Measurements from ENCODE around the gene ADAMTS15.
A peak's percentile ranks its signal among the peaks of the same experiment; 100 is the strongest.

The ADAMTS15 gene

DNA sequence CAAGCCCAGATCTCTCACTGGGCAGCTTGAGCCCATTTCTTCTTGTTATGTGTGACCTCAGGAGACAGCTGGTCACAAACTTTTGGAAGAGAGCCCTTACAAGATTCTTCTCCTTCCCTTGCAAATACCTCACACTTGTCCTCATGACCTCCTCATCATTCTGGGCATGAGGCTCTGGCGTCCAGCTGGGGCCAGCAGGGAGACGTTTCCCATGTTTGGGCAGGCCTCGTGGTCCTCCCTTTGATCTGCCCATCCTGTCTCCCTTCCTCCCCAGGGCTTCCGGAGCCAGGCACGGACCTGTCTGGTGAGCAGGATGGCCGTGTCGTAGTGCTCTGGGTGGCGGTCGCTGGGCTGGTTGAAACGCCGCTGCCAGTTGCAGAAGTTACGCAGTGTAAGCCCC lies 29.7 kb upstream of the ADAMTS15 start:
- DNase-seq (ENCODE audit: low spot score), result peak; percentile 71

GRCh38 chr11:130420478-130421198 lies 27.8 kb upstream of the ADAMTS15 start:
- no peak for DNase-seq (ENCODE audit: low spot score)

GRCh38 chr11:130421199-130421585 lies 27.3 kb upstream of the ADAMTS15 start:
- DNase-seq (ENCODE audit: low spot score), result no peak

GRCh38 chr11:130421697-130422096 lies 26.7 kb upstream of the ADAMTS15 start:
- DNase-seq (ENCODE audit: low spot score), result no peak

- no peak for DNase-seq (ENCODE audit: low spot score)
Measured at GRCh38 chr11:130422251-130422995, 26.0 kb upstream of the ADAMTS15 start.

DNA sequence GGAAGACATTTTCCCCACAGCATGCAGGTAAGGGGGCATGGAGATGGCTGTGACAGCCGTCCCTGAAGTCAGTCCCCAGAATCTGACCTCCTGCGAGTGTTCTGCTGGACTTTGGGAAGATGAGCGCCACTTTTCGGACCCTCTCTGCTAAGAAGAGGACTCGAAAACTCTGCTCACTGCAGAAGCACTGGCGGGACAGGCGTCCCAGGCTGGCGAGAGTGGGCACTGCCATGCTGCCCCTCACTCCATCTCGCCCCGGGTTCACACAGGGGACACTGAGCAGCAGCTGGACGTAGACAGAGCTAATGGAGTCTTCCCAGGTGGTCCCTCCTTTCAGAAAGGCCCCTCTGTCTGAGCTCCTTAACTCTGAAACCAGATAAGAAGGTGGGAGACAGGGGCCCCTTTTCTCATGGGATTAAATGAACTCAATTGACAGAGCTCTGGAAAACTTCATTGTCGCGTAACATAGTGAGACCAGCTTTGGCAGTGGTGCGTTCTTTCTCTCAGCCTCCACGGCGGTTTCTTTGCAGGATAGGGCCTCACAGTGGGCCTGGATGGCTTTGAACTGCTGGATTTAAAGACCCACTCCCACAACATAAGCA lies 24.8 kb upstream of the ADAMTS15 start:
- no peak for DNase-seq (ENCODE audit: low spot score)

DNA sequence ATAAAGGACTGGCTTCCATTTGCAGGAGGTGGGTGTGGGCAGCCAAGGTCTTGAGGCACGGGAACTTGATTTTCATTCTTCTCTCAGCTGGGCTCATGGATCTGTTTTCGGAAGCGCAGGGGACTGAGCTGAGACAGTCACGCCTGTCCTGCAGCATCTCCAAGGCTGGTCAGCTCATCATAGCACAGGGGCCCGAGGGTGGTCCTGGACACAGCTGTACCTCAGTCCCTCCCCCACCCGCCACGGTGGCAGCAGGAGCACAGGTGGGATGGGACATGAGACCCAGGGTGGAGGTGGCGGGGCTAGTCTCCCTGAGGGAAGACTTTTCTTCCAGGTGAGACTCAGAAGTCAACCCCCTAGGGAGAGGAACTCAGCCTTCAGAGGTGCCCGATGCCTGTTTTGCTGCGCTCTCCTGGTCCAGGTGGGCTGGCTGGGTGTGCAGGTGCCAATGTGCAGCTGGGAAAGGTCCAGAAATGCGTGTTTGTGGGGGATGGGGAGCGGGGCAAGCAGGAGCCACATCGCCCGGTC lies 23.8 kb upstream of the ADAMTS15 start:
- DNase-seq (ENCODE audit: low spot score), result no peak

- no peak for DNase-seq (ENCODE audit: low spot score)
Measured at GRCh38 chr11:130425156-130425555, 23.3 kb upstream of the ADAMTS15 start.

DNA sequence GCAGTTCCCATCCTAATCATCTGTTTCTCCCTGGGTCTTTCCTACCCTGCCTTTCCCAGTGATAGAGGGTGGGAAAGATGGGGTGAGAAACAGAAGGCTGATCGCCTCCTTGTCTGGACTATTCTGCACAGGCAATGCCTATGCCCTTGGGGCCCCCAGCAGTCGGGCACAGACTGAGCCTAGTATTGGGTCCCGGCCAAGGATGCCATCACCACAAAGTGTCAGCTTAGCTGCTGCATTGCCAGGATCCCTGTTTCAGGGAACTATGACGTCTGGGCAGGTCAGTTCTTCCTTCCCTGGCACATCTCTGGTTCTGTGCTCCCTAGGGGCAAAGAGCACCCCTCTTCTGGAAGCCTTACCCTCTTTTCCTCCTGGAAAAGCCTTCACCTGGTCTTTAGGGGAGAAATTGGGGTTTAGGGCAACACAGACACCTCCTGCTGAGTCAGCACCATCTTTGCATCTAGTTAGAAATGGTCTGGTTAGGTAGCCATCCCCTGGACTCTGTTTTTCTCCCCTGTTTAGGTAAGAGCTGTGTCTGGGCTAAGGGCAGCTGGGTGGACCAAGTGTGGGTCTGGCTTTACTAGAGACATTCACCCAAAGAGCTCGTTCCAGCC lies 22.1 kb upstream of the ADAMTS15 start:
- DNase-seq (ENCODE audit: low spot score), result no peak

DNA sequence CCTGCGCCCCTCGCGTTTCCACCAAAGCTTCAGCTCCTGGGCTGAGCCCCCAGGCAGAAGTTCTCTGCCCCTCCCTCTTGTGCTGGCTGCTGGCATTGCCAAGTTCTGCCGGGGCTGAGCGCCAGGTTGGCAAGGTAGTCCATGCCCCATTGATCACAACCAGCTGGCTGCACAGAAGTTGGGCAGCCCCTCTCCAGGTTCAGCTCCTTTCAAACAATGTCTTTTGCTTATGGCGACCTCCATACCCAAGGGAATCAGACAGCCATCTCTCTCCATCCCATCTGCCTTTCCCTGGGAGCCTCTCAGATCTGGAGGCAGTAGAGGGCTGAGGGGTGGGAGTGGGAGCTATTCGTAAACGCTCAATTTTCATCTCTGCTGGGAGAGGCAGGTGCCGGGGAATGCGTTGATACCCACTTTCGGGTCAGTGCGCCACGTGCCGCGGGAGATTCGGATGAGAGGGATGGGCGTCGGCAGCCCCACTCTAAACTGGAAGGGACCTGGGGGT lies 21.6 kb upstream of the ADAMTS15 start:
- no peak for DNase-seq (ENCODE audit: low spot score)

GRCh38 chr11:130427581-130428315 lies 20.7 kb upstream of the ADAMTS15 start:
- DNase-seq (ENCODE audit: low spot score), result no peak

DNA sequence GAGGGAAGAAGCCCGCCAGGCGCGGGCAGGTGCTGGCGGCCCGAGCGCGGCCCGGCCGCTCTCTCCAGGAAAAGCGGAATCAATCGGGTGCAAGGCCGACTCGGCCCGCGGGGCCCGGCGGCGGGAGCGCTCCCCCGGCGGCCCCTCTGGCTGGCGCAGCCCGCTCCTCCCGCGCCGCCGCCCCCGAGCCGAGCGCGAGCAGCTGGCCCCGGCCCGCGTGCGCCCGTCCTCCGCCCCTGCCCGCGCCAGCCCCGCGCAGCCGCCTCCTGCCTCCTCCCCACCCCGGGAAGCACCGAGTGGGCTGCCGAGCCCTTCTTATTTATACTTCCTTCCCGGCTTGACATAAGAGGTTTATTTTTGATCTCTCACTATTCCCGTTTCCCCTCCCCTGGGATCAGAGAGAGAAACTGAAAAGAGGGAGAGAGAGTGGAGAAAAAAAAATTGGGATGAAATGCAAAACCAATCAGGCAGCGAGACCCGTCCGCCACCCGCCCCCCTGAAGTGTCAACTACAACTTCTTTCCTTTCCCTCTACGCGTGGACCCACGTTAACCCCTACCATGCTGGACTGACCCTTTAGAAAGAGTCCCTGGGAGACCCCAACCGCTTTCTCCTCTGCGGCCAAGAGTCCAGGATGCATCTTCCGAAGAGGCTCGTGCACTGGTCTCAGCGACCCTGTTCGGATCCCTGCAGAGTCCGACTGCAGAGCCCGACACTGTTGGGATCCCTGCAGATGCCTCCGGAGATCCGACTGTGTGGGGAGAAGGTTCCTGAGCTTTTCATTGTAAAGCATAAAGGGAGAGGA lies 19.9 kb upstream of the ADAMTS15 start, which contains the start of gene ADAMTS8:
Gene ADAMTS8 (minus strand): TSS at position 294 of the 804 bp plus-strand sequence. CDS start 323 bp downstream, outside the sequence.
- DNase-seq (ENCODE audit: low spot score), result no peak

DNA sequence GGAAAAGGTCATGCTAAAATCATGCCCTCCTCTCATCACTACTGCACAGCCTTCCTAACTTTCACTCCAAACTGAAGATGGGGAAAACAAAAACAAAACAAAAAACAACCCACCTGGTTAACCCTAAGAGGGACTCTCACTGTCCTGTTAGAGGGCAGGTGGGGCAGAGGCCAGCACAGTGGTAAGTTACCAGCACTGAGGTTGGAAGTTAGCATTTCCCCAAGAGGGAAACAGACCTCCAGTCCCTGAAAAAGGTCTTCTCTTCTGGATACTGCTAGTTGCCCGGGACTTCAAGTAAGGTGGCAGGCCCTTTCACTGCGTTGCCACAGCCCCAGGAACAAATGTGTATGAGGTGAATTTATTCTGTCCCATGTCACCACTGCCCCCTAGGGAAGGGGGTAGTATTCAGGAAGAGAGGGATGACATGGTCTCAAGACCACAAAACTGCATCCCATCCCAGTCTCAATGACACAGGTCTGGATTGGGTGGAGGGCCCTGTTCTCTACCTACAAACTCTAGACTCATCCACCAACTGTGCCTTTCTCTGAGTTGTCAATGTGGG lies 19.2 kb upstream of the ADAMTS15 start:
- no peak for DNase-seq (ENCODE audit: low spot score)

DNA sequence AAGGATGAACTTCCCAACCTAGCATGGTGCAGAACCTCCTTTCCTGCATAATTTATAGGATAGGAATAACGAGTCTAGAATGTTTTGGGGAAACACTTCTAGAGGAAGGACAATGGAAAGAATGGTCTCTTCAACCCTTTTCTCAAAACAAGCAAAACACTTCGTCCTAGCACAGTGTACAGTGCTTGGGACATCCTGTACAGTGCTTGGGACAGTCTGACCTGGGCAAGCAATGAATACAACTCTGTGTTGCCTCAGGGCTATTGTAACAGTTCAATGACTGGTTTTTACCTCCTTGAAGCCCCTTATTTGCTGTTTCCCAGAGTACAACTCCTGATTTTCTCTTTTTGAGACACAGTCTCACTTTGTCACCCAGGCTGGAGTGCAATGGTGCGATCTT lies 18.5 kb upstream of the ADAMTS15 start:
- no peak for DNase-seq (ENCODE audit: low spot score)

- DNase-seq (ENCODE audit: low spot score), result peak; percentile 54
Measured at GRCh38 chr11:130431331-130431773, 17.1 kb upstream of the ADAMTS15 start.

GRCh38 chr11:130431801-130432200 lies 16.6 kb upstream of the ADAMTS15 start:
- no peak for DNase-seq (ENCODE audit: low spot score)

GRCh38 chr11:130433357-130433756 lies 15.1 kb upstream of the ADAMTS15 start:
- DNase-seq (ENCODE audit: low spot score), result no peak

DNA sequence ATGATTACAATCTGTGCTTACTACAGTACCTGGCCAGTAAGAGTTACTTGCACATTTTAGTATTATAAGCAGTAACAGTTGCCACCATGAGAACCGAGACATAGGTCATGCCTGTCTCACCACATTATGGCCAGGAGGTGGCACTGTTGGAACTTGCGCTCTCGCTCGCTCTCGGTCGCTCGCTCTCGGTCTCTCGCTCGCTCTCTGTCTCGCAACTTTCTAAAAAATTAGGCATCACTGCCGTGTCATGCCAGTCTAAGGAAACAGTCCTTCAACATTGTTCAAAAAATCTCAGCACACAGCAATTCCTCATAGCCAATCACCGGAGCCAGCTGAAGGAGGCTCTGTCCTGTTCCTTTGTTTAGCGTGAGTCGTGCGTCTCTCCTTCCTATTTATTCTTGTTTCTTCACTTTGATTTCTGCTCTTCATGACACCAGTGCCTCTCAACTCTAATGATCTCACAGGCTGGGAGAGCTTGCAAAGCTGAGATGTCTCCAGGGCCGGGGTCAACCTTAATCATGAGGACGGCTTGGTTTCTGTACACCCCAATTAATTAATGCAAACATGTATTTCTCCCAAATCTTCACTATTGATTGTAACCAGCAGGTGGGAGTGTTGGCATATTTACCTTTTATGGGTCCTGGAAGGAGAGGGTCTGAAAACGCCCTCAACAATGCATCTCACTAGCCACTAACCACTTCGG lies 13.8 kb upstream of the ADAMTS15 start:
- peak; percentile 70 for DNase-seq (ENCODE audit: low spot score)

DNA sequence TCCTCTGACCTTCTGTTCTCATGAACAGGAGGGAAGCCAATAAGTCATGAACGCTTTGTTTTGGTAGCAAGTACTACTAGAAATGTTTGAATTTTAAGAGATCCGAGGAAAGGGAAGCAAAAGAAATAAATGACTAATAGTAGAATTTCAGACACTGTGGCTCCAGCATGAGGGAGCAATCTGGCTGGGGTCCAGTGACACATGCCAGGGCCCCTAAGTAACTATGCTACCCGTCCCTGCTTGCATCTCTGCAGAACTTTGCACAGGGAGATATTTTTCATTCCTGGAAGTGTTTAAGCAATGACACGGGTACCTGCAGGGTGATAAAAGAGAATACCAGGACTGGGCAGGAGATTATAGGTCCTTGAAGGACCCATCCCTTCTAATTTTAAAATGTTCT lies 12.8 kb upstream of the ADAMTS15 start:
- DNase-seq (ENCODE audit: low spot score), result peak; percentile 43

- no peak for DNase-seq (ENCODE audit: low spot score)
Measured at GRCh38 chr11:130436171-130436570, 12.3 kb upstream of the ADAMTS15 start.

Data from AG08395 (cell line).